ENCODE results near the gene DTD1. TPM values are rescaled to one million over a fixed set of nuclear protein-coding genes. Genes with fewer than 3 reads are reported as not detected.

The DTD1 gene
- total and polyA plus RNA-seq, 2 of the 13 experiments (the other 11 are each of a cell fraction or from before 2014, with no cell fraction given), result 41.2 to 79.3 TPM

DNA sequence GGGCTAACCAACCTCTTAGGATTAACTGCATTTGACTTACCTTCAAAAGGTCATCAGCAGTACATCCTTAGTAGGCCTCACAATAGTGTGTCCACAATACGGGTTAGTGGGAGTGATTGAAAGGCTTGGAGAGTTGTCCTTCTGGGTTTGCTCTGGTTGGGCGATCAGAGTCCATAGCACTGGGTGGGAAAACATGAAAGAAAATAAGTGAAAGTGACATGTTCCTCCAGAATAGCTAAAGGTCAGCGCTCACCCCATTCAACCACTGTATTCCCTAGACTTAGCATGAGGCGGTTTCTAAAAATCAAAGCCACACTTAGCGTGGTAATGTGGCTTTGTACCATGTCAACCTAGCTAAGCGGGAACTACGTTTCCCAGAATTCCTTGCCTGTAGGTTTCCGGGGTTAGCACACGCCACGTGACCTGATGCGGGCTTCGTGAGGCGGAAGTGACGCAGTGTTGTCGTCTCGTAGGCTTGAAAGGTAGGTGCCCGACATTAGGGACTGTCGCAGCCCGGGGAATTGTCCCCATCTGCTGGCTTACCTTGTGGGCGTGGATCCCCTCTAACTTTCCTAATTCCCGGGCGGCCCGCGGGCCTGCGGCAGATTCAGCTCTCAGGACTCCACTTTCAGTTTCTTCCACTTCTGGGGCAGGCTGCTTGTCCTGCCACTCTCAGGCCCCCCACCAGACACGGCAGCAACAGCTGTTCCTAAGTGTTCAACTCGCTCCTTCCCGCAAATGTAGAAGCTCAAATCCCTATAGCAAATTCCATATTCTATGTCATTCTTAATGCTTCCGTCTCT is 206.0 kb downstream of the DTD1 start (continued):
- TF ChIP-seq FOSL1 (CRISPR knock-in tag; IDR thresholded peaks at IDR 0.05; ENCODE audit: borderline replicate concordance) (no peak; the same call in 1 of the 2 replicates), ATF7 (IDR thresholded peaks at IDR 0.05) (no peak), ATF7 (CRISPR knock-in tag; IDR thresholded peaks at IDR 0.05) (peak; percentile 75; the same call in 1 of the 2 replicates), IKZF5 (CRISPR knock-in tag; IDR thresholded peaks at IDR 0.05) (peak; percentile 91), CBX1 (IDR thresholded peaks at IDR 0.05; ENCODE audit: low read depth) (peak; percentile 99), ELF1 (CRISPR knock-in tag; IDR thresholded peaks at IDR 0.05) (peak; percentile 99), MED8 (CRISPR knock-in tag; IDR thresholded peaks at IDR 0.05; ENCODE audit: insufficient replicate concordance) (no peak), STAG1 (CRISPR knock-in tag; IDR thresholded peaks at IDR 0.05) (peak; percentile 63), ZNF512 (CRISPR knock-in tag; IDR thresholded peaks at IDR 0.05) (0 out of 2 replicates have a peak, but pooled peaks have one; percentile 17), BCL6 (CRISPR knock-in tag; IDR thresholded peaks at IDR 0.05) (peak; percentile 26; the same call in 1 of the 2 replicates), NFE2 (CRISPR knock-in tag; IDR thresholded peaks at IDR 0.05) (no peak), TEAD3 (CRISPR knock-in tag; optimal IDR thresholded peaks at IDR 0.05; ENCODE audit: borderline replicate concordance) (peak; percentile 73), PPARG (CRISPR knock-in tag; conservative IDR thresholded peaks at IDR 0.05) (no peak), ZNF460 (CRISPR knock-in tag; IDR thresholded peaks at IDR 0.05; ENCODE audit: borderline replicate concordance) (no peak), SAP130 (CRISPR knock-in tag; IDR thresholded peaks at IDR 0.05; ENCODE audit: low read depth) (peak; percentile 86)
- TF ChIP-seq, protein P1, sequence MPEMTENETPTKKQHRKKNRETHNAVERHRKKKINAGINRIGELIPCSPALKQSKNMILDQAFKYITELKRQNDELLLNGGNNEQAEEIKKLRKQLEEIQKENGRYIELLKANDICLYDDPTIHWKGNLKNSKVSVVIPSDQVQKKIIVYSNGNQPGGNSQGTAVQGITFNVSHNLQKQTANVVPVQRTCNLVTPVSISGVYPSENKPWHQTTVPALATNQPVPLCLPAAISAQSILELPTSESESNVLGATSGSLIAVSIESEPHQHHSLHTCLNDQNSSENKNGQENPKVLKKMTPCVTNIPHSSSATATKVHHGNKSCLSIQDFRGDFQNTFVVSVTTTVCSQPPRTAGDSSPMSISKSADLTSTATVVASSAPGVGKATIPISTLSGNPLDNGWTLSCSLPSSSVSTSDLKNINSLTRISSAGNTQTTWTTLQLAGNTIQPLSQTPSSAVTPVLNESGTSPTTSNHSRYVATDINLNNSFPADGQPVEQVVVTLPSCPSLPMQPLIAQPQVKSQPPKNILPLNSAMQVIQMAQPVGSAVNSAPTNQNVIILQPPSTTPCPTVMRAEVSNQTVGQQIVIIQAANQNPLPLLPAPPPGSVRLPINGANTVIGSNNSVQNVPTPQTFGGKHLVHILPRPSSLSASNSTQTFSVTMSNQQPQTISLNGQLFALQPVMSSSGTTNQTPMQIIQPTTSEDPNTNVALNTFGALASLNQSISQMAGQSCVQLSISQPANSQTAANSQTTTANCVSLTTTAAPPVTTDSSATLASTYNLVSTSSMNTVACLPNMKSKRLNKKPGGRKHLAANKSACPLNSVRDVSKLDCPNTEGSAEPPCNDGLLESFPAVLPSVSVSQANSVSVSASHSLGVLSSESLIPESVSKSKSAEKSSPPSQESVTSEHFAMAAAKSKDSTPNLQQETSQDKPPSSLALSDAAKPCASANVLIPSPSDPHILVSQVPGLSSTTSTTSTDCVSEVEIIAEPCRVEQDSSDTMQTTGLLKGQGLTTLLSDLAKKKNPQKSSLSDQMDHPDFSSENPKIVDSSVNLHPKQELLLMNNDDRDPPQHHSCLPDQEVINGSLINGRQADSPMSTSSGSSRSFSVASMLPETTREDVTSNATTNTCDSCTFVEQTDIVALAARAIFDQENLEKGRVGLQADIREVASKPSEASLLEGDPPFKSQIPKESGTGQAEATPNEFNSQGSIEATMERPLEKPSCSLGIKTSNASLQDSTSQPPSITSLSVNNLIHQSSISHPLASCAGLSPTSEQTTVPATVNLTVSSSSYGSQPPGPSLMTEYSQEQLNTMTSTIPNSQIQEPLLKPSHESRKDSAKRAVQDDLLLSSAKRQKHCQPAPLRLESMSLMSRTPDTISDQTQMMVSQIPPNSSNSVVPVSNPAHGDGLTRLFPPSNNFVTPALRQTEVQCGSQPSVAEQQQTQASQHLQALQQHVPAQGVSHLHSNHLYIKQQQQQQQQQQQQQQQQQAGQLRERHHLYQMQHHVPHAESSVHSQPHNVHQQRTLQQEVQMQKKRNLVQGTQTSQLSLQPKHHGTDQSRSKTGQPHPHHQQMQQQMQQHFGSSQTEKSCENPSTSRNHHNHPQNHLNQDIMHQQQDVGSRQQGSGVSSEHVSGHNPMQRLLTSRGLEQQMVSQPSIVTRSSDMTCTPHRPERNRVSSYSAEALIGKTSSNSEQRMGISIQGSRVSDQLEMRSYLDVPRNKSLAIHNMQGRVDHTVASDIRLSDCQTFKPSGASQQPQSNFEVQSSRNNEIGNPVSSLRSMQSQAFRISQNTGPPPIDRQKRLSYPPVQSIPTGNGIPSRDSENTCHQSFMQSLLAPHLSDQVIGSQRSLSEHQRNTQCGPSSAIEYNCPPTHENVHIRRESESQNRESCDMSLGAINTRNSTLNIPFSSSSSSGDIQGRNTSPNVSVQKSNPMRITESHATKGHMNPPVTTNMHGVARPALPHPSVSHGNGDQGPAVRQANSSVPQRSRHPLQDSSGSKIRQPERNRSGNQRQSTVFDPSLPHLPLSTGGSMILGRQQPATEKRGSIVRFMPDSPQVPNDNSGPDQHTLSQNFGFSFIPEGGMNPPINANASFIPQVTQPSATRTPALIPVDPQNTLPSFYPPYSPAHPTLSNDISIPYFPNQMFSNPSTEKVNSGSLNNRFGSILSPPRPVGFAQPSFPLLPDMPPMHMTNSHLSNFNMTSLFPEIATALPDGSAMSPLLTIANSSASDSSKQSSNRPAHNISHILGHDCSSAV (CRISPR knock-in tag; IDR thresholded peaks at IDR 0.05; ENCODE audit: borderline replicate concordance), result no peak
- TF ChIP-seq, protein P2, sequence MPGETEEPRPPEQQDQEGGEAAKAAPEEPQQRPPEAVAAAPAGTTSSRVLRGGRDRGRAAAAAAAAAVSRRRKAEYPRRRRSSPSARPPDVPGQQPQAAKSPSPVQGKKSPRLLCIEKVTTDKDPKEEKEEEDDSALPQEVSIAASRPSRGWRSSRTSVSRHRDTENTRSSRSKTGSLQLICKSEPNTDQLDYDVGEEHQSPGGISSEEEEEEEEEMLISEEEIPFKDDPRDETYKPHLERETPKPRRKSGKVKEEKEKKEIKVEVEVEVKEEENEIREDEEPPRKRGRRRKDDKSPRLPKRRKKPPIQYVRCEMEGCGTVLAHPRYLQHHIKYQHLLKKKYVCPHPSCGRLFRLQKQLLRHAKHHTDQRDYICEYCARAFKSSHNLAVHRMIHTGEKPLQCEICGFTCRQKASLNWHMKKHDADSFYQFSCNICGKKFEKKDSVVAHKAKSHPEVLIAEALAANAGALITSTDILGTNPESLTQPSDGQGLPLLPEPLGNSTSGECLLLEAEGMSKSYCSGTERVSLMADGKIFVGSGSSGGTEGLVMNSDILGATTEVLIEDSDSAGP (CRISPR knock-in tag; IDR thresholded peaks at IDR 0.05; ENCODE audit: borderline replicate concordance), result peak; percentile 87
